GM18868 (cell line): ENCODE measurements around the gene C20orf204.
"Not testable (repeated sequence)": the region's sequence is repeated elsewhere in the genome, so short reads cannot be mapped to it uniquely, and the experiment has no call there.

Source experiments
- ATAC-seq: cut with Tn5 transposase; IDR thresholded peaks from one replicate; pipeline ENCODE4 v1.9.1; 2021; ENCODE audit warnings: mild to moderate bottlenecking, moderate library complexity; ENCODE audit not compliant: unreplicated experiment

C20orf204 gene, protein sequence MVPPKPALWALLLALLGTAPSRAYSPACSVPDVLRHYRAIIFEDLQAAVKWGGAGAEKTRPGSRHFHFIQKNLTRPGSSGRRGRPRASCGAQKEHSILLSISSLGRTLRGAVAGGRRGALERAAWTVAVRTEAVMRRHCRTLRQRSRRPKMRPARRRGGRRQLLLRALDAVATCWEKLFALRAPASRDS

DNA sequence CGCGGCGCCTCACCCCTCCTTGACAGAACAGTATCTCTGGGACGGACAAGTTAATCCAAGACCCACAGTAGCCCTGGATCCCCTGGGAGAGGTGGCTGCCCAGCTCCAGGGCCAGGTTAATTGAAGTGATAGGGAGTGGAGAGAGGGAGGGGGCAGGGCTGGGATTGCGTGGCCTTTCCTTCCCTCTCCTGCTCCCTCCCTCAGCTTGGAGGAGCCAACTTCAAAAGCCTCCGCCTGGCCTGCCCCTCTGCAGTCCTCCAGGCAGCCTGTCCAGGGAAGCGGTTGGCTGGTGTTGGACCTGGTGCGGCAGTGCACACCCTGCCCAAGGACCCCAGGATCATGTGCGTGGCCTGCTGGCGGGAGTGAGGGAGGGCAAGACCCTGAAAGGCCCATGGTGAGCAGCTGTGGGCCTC, at the start of gene C20orf204:
C20orf204 (plus strand) TSS at position 250 of the 413 bp plus-strand sequence; CDS start at position 392, 142 bp downstream.
- ATAC-seq: no peak

DNA sequence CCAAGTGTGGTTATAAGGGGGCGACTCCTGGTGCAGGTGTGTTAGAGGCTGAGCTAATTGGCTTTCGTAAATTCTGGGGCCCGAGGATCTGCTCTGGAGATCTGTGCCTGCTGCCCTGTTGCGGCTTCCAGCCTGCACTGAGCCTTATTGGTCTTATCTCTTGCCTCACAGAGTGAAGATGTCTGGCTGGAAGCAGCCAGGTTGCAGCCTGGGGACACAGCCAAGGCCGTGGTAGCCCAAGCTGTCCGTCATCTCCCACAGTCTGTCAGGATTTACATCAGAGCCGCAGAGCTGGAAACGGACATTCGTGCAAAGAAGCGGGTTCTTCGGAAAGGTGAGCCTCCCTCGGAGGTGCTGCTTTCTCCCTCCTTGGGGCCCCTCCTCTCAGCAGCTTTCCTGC, 35.1 kb upstream of the C20orf204 start:
- ATAC-seq: no peak

DNA sequence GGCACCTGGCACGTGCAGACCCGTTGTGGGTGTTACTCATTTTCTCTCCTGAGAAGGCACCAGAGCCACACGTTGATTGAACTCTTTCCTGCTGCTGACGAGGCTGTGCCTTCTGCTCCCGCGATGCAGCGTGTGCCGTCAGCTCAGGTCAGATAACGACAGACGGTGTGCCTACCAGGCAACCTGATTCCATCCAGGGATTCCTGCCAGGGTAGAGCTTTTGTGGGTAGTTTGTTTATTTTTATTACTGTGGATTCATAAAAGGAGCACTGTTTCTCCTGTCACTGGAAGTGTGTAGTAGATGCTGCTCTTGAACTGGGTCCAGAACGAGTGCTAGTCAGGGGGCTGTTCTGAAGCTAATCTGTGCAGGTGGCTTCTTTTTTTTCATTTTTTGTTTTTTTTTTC, 34.4 kb upstream of the C20orf204 start:
- ATAC-seq: no peak

DNA sequence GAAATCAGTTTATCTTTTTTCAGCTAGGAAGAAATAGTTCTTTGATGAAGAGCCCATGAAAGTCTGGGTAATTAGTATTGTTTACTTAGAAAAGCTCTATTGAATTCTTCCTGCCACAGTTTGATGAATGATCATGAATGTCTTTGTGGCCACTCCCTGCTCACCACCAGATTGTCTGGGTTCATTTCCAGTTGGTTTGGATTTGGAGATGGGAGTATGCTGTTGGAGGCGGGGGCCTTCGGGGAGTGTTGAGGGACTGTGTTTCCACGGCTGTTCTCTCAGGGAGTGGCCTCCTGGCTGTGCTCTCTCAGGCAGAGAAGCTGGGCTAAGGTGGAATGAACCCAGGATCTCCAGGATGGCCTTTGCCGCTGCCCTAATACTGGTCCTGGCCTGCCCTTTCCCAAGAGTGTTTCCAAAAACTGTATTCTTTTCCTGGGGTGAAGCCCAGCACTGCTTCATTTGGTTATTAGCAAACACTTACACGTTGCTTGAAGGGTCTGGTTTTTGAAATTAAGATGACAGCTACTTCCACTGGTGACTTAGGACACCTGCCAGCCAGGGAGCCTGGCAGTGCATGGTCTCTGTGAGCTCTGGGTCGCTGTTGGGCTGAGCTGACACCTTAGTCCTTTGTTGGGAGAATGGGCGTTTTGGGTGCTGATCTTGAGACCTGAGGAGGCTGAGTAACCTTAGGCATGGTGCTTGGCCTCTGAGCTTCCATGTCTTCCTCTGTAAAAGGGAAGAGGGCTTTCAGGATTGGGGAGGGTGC, 31.8 kb upstream of the C20orf204 start:
- no peak for ATAC-seq

DNA sequence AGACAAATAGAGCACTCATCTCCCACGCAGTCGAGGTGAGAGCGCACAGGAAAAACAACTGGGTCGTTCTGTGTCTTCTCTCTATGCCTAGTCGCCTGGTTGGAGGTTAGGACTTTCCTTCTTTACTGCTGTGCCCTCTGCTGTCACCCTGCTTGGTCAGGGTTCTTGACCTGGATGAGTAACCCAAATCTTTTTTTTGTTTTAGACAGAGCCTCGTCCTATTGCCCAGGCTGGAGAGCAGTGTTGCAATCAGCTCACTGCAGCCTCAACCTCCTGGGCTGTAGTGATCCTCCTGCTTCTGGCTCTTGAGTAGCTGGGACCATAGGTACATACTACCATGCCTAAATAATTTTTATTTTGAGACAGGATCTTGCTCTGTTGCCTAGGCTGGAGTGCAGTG, 30.6 kb upstream of the C20orf204 start:
- ATAC-seq: no peak

DNA sequence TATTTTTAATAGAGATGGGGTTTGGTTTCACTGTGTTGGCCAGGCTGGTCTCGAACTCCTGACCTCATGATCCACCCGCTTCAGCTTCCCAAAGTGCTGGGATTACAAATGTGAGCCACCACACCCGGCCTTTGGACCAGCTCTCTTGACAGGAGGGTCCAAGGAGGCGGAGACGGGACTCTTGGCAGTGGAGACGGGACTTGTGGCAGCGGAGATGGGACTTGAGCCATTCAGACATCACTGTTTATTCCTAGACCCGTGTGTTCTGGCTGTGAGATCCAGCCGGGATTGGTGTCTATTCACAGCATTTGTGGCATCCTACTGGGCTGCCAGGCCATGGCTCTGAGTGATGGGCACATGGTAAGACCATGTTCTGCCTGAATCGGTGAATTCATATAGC, 29.5 kb upstream of the C20orf204 start:
- ATAC-seq: no peak

DNA sequence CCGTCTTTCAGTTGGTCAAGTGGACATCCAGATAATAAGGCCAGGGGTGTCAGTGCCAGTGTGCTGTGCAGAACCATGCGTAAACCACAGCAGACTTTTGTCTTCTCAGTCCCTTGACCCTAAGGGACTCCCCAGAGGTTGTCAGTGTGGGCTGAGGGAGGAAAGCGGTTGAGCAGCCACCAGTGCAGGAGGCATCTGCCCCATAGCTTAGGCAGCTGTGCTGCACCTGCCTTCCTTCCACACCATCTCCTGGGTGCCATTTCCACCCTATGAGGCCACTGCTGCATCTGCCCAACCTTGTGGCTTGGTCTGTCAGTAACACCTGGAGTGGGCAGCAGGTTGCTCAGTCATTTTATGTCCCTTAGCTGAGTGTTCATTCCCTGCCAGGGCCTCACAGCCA, 29.1 kb upstream of the C20orf204 start:
- ATAC-seq: no peak

DNA sequence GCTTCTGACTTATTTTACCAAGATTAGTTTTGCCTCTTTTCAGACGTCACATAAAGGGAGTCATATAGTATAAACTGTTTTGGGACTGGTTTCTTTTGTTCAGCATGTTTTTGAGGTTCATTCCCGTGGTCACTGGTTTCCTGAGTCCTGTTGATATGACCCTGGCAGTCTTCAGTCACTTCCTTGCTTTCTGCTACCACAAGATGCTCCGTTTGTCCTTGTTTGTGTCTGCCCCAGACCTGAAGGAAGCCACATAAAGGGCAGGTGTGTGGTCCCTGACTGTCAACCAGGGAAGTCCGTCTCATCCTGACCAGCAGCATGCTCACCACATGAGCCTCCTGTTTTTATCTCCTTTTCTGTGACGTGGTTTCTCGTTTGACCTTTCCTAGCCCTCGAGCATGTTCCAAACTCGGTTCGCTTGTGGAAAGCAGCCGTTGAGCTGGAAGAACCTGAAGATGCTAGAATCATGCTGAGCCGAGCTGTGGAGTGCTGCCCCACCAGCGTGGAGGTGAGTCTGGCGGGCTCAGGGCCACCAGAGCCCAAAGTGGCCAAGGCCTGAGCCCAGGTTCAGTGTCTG, 26.1 kb upstream of the C20orf204 start:
- no peak for ATAC-seq

DNA sequence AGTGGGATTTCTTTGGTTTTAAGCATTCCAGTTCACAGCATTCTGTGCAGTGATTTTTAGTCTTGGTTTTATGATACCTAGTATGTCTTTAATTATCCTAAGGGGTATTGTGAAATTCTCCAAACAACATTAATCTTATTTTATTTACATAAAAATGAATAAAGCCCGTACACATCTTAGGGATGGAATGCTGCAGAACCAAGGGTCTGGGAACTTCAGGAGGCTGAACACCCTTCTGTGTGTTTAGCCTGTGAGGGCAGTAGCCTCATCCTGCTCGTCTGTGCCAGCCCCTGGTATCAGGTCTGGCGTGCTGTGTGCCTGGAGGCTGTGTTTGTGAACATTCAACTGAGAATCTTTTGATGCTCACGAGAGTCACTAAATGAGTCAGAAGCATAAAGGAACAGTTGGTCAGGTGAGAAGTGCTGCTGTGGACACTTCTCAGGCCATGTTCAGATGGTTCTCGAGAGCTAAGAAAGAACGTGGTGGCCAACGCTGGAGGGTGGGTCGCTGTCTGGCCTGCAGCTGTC, 25.2 kb upstream of the C20orf204 start:
- peak; percentile 48 for ATAC-seq

DNA sequence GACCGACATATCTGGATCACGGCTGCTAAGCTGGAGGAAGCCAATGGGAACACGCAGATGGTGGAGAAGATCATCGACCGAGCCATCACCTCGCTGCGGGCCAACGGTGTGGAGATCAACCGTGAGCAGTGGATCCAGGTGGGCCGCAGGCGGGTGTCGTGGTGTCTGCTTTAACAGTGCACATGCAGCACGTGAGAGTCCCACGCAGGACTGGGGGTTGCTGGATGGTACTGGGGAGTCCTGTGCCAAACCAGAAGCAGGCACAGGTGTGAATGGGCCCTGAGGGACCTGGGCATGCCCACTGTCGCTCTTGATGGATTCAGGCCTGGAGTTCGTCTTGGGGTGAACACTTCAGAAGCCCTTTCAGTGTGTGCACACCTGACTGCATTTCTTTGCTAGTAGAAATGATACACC, 24.6 kb upstream of the C20orf204 start:
- ATAC-seq: no peak

DNA sequence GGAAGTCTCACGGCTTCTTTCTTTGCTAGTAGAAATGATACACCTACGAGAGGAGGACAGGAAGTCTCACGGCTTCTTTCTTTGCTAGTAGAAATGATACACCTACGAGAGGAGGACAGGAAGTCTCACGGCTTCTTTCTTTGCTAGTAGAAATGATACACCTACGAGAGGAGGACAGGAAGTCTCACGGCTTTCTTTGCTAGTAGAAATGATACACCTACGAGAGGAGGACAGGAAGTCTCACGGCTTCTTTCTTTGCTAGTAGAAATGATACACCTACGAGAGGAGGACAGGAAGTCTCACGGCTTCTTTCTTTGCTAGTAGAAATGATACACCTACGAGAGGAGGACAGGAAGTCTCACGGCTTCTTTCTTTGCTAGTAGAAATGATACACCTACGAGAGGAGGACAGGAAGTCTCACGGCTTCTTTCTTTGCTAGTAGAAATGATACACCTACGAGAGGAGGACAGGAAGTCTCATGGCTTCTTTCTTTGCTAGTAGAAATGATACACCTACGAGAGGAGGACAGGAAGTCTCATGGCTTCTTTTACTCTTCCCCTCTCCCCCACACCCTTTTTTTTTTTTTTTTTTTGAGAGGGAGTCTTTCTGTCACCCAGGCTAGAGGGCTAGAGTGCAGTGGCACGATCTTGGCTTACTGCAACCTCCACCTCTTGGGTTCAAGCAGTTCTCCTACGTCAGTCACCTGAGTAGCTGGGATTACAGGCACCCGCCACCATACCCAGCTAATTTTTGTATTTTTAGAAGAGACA, 23.4 kb upstream of the C20orf204 start:
- not testable (repeated sequence) for ATAC-seq

DNA sequence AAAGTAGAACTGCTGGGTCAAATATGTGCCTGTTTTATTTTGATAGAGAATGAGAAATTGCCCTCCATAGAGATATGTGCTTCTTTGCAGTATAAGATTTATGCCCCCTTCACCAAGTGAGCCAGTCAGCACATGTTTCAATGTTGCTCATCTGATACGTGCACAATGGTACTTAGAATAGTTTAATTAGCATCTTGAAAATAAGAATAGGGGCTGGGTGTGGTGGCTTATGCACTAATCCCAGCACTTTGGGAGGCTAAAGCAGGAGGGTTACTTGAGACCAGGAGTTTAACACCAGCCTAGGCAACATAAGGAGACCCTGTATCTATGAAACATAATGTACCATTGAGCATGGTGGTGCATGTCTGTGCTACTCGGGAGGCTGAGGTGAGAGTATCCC, 20.3 kb upstream of the C20orf204 start:
- ATAC-seq: no peak

DNA sequence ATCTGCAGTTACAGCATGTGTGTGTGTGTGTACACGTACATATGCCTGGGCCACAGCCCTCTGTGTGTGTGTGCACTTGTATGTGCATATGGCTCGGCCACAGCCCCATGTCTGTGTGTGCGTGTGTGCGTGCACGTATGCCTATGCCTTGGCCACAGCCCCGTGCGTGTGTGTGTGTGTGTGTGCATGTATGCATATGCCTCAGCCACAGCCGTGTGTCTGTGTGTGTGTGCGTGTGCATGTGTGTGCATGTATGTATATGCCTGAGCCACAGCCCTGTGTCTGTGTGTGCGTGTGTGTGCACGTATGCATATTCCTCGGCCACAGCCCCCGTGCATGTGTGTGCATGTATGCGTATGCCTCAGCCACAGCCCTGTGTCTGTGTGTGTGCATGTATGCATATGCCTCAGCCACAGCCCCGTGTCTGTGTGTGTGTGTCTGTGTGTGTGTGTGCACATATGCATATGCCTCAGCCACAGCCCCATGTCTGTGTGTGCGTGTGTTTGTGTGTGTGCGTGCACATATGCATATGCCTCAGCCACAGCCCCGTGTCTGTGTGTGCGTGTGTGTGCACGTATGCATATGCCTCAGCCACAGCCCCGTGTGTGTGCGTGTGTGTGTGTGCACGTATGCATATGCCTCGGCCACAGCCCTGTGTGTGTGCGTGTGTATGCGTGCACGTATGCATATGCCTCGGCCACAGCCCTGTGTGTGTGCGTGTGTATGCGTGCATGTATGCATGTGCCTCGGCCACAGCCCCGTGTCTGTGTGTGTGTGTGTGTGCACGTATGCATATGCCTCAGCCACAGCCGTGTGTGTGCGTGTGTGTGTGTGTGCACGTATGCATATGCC, 14.6 kb upstream of the C20orf204 start:
- no peak for ATAC-seq

DNA sequence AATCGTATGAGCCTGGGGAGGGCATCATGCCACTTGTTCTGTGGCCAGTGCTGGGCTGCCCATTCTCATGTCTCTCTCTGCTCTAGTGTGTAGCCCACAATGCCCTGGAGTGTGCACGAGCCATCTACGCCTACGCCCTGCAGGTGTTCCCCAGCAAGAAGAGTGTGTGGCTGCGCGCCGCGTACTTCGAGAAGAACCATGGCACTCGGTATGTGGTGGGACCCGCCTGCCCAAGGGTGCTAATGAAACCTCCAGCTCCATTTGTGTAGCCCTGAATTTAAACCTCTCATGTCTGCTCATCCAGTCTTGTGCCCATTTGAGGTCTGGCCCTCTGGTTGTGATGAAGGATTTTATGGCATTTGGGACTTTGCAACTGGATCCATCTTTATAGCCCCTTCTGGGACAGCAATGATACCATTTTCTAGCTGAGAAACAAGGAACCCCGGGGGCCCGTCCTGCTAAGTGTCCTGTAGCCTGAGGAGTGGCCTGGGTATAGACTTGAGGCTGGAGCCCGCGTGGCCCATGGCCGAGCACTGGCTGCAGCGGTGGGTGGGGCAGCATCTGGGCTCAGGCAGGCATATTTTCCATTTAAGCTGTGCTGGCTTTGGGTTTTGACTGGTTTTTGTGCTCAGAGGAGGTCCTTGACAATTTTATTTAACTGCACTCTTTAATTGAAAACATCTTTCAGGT, 13.2 kb upstream of the C20orf204 start:
- no peak for ATAC-seq

DNA sequence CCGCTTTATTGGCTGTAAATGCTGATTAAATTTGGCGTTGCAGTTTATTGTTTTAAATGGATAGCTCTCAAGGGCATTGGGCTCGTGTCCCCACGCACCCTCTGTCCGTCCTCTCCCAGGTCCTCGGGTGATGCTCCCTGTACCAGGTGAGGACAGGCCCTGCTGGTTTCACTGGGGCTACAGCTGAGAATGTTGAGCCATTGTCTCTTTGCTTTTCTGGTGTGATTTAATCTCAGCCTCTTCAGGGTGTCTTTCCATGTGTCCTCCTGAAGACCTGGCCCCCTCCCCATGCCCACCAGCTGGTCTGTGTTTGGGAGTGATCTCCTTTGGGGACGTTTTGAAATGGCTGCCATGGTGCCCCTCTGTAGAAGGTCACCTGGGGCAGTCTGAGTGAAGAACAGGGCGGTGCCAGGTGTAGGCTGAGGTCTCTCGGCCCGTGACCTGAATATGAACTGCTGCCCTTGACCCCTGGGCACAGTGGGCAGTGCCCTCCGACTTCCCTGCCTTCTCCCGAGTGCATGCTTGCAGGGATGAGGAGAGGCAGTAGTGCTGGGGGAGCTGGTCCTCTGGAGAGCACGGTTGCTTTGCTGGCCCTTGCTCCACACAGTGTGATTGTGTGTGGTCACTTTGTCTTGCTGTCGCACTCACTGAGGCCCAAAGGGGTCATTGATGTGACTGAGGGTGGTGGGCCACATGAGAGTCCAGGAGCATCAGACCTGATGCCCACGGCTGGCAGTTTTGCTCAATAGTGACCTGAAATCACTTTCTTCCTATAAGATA, 12.4 kb upstream of the C20orf204 start:
- no peak for ATAC-seq

DNA sequence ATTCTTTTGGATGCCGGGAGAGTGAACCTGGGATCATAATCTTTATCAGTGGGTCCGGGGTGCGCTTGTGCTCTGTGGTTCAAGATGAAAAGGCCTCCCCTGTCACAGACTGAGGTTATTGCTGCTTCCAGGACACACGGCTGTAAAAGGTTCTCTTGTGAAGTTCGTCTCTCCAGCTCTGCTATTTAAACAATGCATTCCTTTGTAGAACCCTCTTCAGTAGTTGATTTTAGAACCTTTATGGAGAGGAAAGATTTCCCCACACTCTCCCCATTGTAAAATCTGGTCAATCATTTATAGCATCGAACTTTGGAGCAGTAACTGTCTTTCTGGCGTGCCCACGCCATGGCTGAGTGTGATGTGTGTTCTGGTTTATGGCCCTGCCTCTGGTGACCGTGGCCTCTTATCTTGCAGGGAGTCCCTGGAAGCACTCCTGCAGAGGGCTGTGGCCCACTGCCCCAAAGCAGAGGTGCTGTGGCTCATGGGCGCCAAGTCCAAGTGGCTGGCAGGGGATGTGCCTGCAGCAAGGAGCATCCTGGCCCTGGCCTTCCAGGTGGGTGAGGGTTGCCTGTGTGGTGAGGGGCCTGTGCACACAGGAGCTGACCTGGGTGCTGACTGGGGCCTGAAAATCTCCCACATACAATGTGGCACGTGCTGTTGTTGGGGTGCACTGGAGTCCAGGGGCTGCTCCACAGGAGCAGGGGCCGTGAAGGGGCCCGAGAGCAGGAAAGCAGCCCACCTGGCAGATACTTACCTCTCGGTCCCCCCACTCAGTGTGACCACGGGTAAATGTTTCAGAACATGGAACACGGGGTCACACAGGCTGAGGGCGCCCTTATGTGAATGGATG, 11.6 kb upstream of the C20orf204 start:
- no peak for ATAC-seq

DNA sequence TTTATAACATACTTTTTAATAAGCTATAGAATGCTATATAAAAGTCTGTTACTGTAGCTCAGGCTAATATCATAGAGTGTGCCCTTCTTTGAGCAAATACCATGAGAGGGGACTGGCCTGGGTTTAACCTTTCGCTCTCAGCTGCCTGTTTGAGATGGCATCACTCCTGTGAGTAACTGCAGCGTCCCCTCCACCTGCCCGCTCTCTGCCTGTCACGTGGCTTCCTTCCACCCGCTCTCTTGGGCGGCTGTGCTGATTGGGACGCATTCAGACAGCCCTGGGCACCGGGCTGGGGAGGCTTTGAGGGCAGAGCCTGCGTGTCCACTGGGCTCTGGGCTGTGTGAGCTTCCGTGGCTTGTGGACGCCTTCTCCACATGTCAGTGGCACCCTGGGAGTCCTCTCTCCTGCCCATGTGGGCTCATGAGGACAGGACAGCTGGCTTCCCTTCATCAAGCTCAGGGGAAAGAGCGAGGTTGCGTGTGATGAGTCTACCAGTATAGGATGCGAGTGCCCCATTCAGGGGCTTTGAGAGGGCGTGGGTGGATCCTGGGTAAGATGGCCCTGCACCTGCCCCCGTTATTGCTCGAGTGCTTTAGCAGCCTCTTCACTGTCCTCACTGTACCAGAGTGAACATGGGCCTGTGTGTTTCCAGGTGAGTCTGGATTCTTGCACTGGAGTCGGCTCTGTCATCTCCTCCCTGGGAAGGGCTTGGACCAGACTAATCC, 10.7 kb upstream of the C20orf204 start:
- no peak for ATAC-seq
